Stomach (tissue), 4 donors: ENCODE results near the gene MYBBP1A.

ENCODE experiments used
- EP300 ChIP-seq: sonication (generic); formaldehyde crosslinking; IDR thresholded peaks from one replicate; pipeline ENCODE4 v1.6.1; 2017; ENCODE audit warnings: antibody characterized with exemption
- POLR2A ChIP-seq, 4 donors: fragments of 450-650 bp; IDR thresholded peaks; one replicate each; pipeline ENCODE4 v1.6.1; 2016; ENCODE audit warnings: antibody characterized with exemption in 4 of 4, control low read depth in 2 of 4, mild to moderate bottlenecking in 1 of 4, moderate library complexity in 1 of 4
- POLR2AphosphoS5 ChIP-seq, 3 donors: sonication (generic); formaldehyde crosslinking; IDR thresholded peaks; one replicate each; pipeline ENCODE4 v1.6.1; 2016; ENCODE audit warnings: antibody characterized with exemption in 3 of 3
- TF ChIP-seq, protein P1 (sequence below), 7 experiments: fragments of 450-650 bp in 4 of 7; fragments of 200-600 bp in 3 of 7; sonication (generic) in 3 of 7; IDR thresholded peaks; one replicate each; pipeline ENCODE4 v1.5.1; 2016 to 2019; ENCODE audit warnings: antibody characterized with exemption in 7 of 7, control low read depth in 2 of 7, mild to moderate bottlenecking in 1 of 7

DNA sequence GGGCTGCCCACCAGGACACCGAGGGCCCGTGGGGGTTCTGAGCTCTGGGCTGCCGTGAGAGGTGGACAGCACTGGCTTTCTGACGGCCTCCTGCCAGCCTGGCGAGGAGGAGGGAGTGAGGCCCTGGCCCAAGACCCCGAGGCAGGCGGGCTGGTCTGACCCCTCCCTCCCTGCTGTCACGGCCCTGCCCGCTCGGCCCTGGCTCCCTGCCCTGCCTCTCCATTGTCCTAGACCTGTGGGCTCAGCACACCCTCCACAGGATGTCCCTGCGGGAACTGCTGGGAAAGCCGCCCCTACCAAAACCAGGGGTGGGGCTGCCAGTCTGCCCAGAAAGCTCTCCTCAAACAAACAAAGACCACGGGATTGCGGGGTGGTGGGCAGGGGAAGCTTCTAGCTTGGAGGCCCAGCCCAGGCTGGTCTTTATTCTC is 35.8 kb downstream of the MYBBP1A start:
- TF ChIP-seq, protein P1, sequence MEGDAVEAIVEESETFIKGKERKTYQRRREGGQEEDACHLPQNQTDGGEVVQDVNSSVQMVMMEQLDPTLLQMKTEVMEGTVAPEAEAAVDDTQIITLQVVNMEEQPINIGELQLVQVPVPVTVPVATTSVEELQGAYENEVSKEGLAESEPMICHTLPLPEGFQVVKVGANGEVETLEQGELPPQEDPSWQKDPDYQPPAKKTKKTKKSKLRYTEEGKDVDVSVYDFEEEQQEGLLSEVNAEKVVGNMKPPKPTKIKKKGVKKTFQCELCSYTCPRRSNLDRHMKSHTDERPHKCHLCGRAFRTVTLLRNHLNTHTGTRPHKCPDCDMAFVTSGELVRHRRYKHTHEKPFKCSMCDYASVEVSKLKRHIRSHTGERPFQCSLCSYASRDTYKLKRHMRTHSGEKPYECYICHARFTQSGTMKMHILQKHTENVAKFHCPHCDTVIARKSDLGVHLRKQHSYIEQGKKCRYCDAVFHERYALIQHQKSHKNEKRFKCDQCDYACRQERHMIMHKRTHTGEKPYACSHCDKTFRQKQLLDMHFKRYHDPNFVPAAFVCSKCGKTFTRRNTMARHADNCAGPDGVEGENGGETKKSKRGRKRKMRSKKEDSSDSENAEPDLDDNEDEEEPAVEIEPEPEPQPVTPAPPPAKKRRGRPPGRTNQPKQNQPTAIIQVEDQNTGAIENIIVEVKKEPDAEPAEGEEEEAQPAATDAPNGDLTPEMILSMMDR (IDR thresholded peaks at IDR 0.05), result no peak
- TF ChIP-seq POLR2A (IDR thresholded peaks at IDR 0.05), result no peak
- TF ChIP-seq POLR2AphosphoS5 (IDR thresholded peaks at IDR 0.05), result no peak
- TF ChIP-seq EP300, result no peak
